ENCODE measurements around the gene STAT5B.

STAT5B gene

DNA sequence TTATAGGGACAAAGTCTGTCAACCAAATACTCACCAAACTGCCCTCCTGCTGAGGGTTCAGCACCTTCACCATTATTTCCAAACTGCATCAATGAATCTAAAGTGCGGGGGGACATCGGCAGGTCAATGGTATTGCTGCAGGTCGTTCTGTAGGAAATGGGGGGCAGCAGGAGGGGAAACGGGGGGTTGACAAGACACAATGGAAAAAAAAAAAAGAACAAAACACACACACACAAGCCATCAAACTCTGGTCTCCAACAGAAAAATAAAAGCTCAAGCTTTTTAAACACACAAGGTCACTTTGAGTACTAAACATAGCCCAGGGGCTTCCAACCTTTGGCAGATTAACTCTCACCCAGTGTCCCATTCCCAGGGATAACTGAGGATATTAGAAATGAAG is 40.6 kb upstream of the STAT5B start:
- H3K4me3 ChIP-seq (ENCODE audit: low read length): no peak overlapping the region
- TF ChIP-seq, protein P1, sequence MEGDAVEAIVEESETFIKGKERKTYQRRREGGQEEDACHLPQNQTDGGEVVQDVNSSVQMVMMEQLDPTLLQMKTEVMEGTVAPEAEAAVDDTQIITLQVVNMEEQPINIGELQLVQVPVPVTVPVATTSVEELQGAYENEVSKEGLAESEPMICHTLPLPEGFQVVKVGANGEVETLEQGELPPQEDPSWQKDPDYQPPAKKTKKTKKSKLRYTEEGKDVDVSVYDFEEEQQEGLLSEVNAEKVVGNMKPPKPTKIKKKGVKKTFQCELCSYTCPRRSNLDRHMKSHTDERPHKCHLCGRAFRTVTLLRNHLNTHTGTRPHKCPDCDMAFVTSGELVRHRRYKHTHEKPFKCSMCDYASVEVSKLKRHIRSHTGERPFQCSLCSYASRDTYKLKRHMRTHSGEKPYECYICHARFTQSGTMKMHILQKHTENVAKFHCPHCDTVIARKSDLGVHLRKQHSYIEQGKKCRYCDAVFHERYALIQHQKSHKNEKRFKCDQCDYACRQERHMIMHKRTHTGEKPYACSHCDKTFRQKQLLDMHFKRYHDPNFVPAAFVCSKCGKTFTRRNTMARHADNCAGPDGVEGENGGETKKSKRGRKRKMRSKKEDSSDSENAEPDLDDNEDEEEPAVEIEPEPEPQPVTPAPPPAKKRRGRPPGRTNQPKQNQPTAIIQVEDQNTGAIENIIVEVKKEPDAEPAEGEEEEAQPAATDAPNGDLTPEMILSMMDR (conservative IDR thresholded peaks at IDR 0.05; ENCODE audit: low read length): no peak
- no peak for DNase-seq (ENCODE audit: low read depth)

DNA sequence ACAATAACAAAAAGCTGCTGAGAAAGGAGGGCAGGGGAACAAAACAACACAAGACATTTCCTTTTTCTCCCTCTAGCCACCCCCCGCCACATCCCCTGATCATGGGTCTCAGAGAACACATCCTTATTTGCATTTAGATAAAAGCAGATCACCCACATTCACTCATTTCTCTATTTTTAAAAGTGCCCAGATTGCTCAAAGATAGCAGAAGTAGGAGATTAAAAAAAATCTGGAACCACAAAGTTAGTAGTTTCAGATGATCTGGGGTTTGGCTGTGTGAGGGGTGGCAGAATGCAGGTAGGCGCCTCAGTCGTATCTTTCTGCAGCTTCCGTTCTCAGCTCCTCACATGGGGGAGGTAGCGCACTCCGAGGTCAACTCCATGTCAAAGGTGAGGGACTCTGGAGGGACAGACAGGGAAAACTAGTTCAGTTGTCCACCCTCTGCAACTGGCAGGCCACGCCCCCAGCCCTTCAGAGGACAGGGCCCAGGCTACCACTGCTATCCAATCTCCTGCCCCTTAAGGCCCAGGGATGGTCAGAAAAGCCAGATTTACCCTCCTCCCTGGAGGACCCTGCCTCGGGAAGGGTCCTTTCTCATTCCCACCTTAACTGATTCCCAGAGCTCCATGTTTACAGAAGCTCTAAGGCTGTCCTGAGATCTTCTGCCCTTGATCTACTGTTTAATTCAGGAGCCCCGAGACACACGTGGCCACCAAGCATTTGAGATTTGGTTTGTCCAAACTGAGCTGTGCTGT is 39.4 kb upstream of the STAT5B start:
- TF ChIP-seq, protein P1 (conservative IDR thresholded peaks at IDR 0.05; ENCODE audit: low read length): no peak
- DNase-seq (ENCODE audit: low read depth): no peak
- H3K4me3 ChIP-seq (ENCODE audit: low read length): no peak overlapping the region

DNA sequence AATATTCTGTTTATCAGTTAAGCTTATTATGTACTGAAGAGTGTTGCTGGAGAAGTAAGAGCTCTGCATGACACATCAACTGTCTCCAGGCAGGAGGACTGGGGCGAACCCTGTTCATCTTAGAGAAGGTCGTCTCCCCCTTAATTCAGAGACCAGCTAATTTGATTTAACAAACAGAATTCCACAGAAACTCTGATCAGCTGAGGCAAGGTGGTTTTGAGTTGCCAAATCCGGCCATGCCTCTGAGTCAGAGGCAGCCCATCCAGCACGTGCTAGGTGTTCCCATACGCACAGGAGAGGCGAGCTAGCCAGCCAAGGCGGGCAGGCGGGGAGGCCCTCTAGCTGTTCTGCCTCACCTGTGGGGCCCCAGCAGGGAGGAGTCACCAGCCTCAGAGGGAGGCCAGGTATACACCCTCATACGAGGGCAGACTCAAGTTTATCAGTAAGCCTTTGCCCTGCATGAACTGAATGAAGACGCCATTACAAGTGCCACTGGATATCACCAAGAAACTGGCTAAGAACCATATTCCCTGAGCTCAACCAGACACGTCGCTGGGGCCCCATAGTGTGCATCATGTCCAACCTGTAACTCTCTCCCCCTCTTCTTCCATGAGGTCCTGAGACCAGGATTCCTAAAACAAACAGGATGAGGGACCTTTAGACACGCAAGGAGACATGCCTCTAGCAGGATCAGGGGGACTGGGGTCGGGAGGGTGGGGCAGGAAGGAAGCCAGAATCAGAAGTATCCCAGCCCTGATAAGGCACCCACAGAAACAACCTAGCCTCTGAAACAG is 37.8 kb upstream of the STAT5B start:
- TF ChIP-seq, protein P1 (conservative IDR thresholded peaks at IDR 0.05; ENCODE audit: low read length): no peak
- H3K4me3 ChIP-seq (ENCODE audit: low read length): no peak overlapping the region
- DNase-seq (ENCODE audit: low read depth): no peak

DNA sequence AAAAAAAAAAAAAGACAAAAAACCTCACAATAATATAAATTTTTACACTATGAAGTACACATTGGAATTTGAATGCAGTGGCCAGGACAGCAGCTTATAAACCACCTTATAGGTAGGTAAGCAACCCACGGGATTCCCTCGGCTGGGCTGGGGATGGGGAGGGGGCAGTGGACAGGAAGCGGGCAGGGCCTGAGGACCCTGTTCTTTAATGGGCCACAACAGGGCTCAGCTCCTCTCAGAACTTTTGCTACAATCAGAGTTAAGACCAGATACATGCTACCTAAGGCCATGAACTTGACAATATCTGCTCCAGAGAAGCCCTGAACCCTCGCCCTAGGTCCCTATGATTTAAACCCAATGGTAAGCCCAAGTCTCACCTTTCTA is 37.2 kb upstream of the STAT5B start:
- TF ChIP-seq, protein P1 (conservative IDR thresholded peaks at IDR 0.05; ENCODE audit: low read length): no peak

DNA sequence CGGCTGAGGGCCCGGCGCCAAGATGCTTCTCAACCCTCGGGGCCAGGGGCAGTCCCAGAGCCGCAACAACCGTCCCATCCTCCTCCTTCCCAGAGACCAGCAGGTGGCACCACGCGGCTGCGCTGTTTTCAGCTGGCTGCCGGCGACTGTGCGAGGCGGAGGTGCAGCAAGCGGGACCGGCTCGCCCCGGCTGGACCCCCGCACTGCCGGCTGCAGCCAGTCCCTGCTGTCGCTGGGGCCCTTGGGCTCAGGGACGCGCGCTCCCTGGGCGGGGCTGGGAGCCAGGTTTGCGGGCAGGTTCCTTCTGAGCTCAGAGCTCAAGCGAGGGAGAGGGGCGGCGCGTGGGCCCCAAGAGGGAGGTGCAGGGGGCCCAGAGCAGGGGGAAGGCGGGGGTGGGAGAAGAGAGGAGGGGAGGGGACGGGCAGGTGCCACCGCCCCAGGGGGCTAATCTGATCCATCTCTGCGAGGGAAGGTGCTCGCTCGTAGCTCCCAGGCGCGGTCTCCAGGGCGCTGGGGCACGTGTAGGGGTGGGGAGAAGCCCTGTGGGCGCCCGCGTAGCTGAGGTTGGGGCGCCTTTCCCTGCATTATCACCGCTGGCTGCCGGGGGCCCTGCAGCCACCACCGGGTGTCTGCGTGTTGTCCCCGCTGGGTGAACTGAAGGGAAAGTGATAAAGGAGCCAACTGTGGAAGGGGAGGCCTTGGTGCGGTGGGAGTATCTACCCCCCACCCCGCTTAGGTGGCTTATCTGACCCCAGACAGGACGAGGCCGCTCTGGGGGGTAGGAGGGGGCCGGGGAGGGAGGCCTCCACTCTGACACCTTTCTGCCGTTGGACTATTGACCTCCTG is 36.3 kb upstream of the STAT5B start:
- no peak overlapping the region for H3K4me3 ChIP-seq (ENCODE audit: low read length)
- TF ChIP-seq, protein P1 (conservative IDR thresholded peaks at IDR 0.05; ENCODE audit: low read length): peak; percentile 69
- peak; percentile 79 for DNase-seq (ENCODE audit: low read depth)

More for the DNA sequence above, 37.2 kb upstream of the STAT5B start:
- no peak for DNase-seq (ENCODE audit: low read depth)
- no peak overlapping the region for H3K4me3 ChIP-seq (ENCODE audit: low read length)

DNA sequence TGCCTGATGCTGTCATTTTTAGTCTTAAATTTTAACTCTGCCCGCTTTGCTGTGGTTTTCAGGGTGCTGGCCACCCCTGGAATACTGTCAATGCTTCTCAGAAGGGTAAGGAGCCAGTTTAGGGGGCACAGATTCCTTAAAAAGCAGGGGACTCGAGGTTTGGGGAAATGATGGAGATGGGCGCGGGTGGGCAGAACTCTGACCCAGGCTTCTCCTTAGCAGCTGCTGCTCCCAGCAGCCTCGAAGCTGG is 35.8 kb upstream of the STAT5B start:
- TF ChIP-seq, protein P1 (conservative IDR thresholded peaks at IDR 0.05; ENCODE audit: low read length): no peak
- H3K4me3 ChIP-seq (ENCODE audit: low read length): no peak overlapping the region
- no peak for DNase-seq (ENCODE audit: low read depth)
